Suprapubic skin (tissue), 3 donors: Measurements from ENCODE around the gene SLC12A3.

Source experiments
- CTCF ChIP-seq, 2 donors: fragments of 200-600 bp in 1 of 2; fragments of 450-650 bp in 1 of 2; sonication (generic) in 1 of 2; IDR thresholded peaks; one replicate each; pipeline ENCODE4 v1.5.1; 2016 to 2019; ENCODE audit warnings: antibody characterized with exemption in 2 of 2, mild to moderate bottlenecking in 1 of 2, moderate library complexity in 1 of 2
- EP300 ChIP-seq: sonication (generic); formaldehyde crosslinking; IDR thresholded peaks from one replicate; pipeline ENCODE4 v1.6.1; 2017; ENCODE audit warnings: antibody characterized with exemption

GRCh38 chr16:56878282-56878854 is 13.4 kb downstream of the SLC12A3 start:
- no peak for TF ChIP-seq CTCF (IDR thresholded peaks at IDR 0.05)
- no peak for TF ChIP-seq EP300
